ENCODE results near the gene SLC2A6.

DNA sequence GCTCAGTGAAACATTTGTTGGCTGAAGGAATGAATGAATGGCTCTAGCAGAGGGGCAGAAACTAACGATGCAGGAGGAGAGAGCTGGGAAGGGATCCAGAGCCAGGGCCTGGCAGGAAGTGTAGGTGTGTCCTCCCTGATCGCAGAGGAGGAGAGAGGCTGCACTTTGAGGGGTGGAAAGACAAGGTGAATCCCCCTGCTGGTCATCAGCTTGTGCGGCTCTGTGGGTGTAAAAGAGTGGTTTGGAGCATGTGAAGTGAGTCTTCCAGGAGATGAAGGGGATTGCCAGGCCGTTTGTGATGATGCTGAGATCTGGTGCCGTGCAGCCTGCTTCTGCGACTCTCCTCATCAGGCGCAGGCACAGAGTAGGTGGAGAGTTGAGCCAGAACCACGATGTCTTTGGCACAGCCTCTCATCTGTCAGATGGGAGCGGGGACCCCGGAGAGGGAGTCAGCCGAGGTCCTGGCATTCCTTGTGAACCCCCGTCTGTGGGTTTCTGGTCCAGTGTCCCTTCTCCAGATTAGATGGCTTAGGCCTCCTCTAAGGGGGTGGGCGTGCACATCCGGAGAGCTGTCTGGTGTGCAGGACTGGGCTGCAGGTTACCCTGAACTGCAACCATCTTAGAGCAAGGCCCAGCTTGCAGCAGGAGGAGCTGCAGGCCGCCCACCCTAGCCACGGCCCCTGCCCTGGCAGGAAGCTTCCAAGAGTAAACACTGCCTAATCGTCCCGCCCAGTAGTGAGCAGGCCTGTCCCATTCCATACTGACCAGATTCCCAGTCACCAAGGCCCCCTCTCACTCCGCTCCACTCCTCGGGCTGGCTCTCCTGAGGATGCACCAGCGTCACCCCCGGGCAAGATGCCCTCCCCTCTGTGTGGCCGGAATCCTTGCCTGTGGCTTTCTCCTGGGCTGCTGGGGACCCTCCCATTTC lies 57.0 kb downstream of the SLC2A6 start, which contains the start of gene ADAMTS13:
- TF ChIP-seq, protein P1, sequence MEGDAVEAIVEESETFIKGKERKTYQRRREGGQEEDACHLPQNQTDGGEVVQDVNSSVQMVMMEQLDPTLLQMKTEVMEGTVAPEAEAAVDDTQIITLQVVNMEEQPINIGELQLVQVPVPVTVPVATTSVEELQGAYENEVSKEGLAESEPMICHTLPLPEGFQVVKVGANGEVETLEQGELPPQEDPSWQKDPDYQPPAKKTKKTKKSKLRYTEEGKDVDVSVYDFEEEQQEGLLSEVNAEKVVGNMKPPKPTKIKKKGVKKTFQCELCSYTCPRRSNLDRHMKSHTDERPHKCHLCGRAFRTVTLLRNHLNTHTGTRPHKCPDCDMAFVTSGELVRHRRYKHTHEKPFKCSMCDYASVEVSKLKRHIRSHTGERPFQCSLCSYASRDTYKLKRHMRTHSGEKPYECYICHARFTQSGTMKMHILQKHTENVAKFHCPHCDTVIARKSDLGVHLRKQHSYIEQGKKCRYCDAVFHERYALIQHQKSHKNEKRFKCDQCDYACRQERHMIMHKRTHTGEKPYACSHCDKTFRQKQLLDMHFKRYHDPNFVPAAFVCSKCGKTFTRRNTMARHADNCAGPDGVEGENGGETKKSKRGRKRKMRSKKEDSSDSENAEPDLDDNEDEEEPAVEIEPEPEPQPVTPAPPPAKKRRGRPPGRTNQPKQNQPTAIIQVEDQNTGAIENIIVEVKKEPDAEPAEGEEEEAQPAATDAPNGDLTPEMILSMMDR (conservative IDR thresholded peaks at IDR 0.05; ENCODE audit: low read length), result peak; percentile 44; the same call in 1 of the 2 replicates
- no peak for TF ChIP-seq EZH2phosphoT487 (IDR thresholded peaks at IDR 0.05; ENCODE audit: borderline replicate concordance)
